Mesenteric fat pad (tissue), 1 donor: ENCODE results near the gene PPRC1. TPM values are rescaled to one million over a fixed set of nuclear protein-coding genes. Genes with fewer than 3 reads are reported as not detected.

Source experiments
- DNase-seq: peaks from one replicate; pipeline ENCODE4 v3.0.0-alpha.2; 2020; ENCODE audit warnings: low spot score
- total RNA-seq: library from RNA; stranded (reverse); fragmentation: NEBNext Ultra II Directional; extraction: Animal tissue kit (Norgen Biotek cat#: 25700); gene quantifications from one replicate; pipeline ENCODE4 v1.2.1, GENCODE V29; 2021
- donor health status: DM: yes; HTN: yes; CAD: no.

The PPRC1 gene
- total RNA-seq, 1 donor from 2014 or later: 49.7 TPM

DNA sequence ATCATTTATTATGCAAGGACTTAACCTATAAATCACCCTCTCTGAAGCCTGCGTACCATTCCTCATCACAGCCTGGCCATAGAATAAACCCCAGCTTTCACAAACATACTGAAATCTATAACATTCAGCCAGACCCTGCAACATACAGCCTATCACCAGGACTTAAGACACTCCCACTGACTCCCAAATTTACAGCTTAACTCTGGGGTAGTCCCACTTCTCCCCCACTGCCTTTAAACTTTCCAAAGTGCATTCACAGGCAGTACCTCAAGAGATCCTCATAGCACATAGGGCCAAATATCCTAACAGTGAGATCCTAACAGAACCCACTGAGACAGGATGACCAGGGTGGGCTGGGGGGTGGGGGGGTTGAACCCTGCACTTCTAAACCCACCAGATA lies 16.2 kb upstream of the PPRC1 start:
- no peak for DNase-seq

- peak; percentile 92 for DNase-seq
These were observed 15.3 kb upstream of the PPRC1 start for GRCh38 chr10:102117391-102118159.

DNA sequence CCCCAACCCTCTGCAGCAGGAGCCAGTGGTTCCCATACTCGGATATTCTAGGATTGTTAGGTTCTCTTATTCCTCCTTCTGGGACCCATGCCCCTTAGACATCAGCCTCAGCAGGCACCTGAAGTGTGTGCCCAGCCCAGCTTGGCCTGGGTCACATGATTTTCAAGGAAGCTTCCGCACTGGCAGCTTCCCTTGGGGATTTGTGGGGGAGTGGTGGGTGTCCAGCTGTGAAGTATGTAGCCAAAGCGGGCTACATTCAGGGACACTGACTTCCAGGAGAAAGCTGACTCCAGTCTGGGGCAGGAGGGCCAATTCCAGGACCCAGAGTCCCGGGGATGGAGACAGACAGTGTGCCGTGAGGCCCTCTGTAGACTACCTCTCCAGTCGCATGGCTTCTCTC lies 14.0 kb upstream of the PPRC1 start:
- DNase-seq: no peak

GRCh38 chr10:102119417-102120141 lies 13.3 kb upstream of the PPRC1 start:
- DNase-seq: no peak

DNA sequence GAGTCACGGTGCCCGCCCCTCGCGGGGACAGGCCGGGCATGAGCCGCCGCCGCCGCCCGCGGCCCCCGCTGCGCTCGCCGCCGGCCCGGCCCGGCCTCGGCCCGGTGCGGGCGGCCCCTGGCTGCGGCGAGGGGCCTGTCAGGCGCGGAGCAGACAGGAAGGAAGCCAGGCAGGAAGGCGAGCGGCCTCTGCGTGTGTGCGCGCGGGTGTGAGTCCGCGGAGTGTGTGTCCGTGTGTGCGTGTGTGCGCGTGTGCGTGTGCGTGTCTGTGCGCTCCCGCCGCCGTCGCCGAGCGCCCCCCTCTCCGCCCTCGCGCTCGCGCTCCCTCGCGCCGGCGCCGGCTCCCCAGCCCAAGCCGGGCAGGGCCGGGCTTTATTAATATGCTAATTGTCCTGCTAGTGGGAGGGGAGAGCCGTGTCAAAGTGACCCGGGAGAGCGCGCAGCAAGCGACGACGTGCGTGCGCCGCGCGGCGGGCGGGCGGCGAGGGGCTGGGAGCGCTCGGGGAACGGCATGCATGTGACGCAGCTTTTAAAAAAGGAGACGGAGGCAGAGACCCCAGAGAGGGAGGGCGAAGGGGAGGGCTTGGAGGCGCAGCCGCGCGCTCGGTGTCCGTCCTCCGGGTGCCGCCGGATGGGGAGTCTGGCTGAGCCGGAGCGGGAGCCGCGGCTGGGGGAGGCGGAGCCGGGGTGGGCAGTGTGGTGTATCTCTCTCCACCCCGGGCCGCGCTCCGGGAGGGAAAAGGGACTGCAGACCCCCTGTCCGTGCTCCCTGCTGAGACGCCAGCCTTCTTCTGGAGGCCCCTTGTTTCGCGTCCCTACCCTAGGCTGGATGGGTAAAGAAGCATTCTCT lies 12.5 kb upstream of the PPRC1 start, which contains the start of gene LDB1:
Gene LDB1 (minus strand): TSS at position 227 of the 849 bp plus-strand sequence. CDS start 258 bp downstream, outside the sequence.
- peak; percentile 91 for DNase-seq

DNA sequence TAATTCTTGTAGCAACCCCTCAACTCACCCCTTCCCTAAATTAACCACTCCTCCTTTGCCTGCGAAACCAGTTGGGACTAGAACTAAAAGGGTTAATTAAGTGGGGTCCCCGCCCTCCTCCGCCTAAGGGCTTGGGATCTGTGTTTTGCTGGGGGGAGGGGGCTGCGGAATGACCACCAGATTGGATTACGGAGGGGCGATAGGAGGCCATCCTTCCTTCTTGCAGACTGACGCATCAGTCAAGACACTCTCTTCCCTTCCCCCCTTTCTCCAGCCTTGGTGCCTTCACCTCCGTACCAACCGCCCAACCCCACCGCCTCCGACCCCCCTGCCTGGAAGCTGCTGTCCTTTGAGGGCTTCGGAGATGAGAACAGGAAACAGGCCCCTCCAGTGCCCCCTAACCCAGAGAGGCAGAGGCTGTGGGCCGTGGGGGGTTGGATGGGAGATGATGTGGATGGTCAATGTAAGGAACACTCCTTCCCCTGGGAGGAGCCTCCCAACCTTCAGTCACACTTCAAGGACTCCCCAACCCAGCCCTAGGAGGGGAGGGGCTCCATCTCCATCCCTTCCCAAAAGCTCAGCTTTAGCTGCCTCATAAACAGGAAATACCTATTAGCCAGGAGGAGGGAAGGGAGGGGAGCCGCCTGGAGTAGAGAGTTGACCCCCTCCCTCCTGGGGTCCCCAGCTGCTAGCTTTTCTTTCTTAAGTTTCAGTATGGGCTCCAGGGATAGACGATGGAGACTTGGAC lies 11.7 kb upstream of the PPRC1 start:
- no peak for DNase-seq

GRCh38 chr10:102121739-102122372 lies 11.0 kb upstream of the PPRC1 start:
- no peak for DNase-seq

GRCh38 chr10:102122450-102122849 lies 10.4 kb upstream of the PPRC1 start:
- DNase-seq: no peak

DNA sequence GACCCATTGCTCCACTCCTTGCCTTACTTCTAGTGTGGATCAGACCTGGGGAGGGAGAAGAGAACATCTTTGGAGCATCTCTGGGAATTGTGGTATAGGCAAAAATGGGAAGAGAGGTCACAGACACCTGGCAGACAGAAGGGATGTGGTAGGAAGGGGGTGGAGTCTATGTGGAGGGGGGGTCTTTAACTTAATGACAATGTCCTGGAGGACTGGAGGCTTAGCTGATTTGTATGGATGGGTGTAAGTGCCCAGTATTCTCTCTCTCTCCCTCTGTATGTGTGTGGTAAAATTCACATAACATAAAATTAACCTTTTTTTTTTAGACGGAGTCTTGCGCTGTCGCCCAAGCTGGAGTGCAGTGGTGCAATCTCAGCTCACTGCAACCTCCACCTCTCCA lies 9.6 kb upstream of the PPRC1 start:
- DNase-seq: no peak

GRCh38 chr10:102131286-102132170 lies 1.3 kb upstream of the PPRC1 start:
- DNase-seq: no peak

DNA sequence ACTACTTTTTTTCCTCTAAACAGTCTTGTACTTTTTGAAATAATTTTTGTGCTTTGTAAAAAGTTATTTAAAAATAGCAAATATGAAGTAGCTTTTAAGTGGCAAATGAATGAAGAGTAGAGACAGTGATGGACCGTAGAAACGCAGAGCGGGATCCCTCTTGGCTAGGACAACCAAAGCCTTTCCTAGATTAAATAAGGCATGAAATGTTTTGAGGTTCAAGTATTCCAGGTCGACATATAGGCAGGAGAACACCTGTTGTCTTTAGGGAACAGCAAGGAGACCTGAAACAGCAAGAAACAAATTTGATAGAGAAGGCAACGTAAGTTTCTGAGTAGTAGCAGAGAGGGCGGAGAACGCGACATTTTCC lies 662 bp upstream of the PPRC1 start:
- DNase-seq: no peak

GRCh38 chr10:102133373-102134195 lies 744 bp downstream of the PPRC1 start:
- peak; percentile 94 for DNase-seq

DNA sequence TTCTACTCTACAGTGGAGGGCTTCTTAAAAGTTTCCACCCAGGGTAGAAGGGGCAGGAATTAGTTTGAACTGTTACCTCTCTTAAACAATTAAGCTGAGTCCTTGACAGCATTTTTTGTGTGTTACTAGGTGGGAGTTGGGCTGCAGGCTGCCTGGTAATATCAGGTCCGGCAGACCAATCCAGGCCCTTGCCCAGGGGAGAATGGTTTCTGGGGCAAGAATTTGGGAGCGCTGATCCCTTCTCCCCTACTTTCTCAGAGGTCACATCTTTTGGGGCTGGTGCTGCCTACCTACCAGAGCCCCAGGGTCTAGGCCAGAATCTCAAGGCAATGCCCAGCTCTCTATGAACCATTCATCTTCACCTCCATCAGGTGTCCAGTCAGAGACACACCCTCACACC lies 1.6 kb downstream of the PPRC1 start:
- DNase-seq: no peak

- DNase-seq: no peak
These were observed 3.2 kb downstream of the PPRC1 start for GRCh38 chr10:102135956-102136526.

DNA sequence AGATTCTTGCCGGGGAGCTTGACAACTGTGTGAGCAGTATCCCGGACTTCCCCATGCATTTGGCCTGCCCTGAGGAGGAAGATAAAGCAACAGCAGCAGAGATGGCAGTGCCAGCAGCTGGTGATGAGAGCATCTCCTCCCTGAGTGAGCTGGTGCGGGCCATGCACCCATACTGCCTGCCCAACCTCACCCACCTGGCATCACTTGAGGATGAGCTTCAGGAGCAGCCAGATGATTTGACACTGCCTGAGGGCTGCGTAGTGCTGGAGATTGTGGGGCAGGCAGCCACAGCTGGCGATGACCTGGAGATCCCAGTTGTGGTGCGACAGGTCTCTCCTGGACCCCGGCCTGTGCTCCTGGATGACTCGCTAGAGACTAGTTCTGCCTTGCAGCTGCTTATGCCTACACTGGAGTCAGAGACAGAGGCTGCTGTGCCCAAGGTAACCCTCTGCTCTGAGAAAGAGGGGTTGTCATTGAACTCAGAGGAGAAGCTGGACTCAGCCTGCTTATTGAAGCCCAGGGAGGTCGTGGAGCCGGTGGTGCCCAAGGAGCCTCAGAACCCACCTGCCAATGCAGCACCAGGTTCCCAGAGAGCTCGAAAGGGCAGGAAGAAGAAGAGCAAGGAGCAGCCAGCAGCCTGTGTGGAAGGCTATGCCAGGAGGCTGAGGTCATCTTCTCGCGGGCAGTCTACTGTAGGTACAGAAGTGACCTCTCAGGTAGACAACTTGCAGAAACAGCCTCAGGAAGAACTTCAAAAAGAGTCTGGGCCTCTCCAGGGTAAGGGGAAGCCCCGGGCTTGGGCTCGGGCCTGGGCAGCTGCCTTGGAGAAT lies 6.7 kb downstream of the PPRC1 start:
- DNase-seq: no peak

DNA sequence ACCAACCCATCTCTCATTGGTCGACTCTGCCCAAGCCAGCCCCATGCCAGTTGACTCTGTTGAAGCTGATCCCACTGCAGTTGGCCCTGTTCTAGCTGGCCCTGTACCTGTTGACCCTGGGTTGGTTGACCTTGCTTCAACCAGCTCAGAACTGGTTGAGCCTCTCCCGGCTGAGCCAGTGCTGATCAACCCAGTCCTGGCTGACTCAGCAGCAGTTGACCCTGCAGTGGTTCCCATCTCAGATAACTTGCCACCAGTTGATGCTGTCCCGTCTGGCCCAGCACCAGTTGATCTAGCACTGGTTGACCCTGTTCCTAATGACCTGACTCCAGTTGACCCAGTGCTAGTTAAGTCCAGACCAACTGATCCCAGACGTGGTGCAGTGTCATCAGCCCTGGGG lies 7.4 kb downstream of the PPRC1 start:
- DNase-seq: no peak

DNA sequence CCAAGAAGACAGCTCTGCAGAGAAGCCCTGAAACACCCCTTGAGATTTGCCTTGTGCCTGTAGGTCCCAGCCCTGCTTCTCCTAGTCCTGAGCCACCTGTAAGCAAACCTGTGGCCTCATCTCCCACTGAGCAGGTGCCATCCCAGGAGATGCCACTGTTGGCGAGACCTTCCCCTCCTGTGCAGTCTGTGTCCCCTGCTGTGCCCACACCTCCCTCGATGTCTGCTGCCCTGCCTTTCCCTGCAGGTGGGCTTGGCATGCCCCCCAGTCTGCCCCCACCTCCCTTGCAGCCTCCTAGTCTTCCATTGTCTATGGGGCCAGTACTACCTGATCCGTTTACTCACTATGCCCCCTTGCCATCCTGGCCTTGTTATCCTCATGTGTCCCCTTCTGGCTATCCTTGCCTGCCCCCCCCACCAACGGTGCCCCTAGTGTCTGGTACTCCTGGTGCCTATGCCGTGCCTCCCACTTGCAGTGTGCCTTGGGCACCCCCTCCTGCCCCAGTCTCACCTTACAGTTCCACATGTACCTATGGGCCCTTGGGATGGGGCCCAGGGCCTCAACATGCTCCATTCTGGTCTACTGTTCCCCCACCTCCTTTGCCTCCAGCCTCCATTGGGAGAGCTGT lies 8.2 kb downstream of the PPRC1 start:
- DNase-seq: no peak
